Kidney epithelial cell (primary cell): Measurements from ENCODE around the gene NECTIN1. TPM values are rescaled to one million over a fixed set of nuclear protein-coding genes. Genes with fewer than 3 reads are reported as not detected.

Source experiments
- DNase-seq: peaks from one replicate; pipeline ENCODE4 v3.0.0-alpha.2; 2010; ENCODE audit warnings: low read depth
- H3K27me3 ChIP-seq: 2 replicates; pipeline ENCODE4 v1.6.0; 2011; ENCODE audit warnings: low read length; ENCODE audit not compliant: control insufficient read depth, insufficient read depth
- H3K36me3 ChIP-seq: 2 replicates; pipeline ENCODE4 v1.5.1; 2011; ENCODE audit warnings: low read length; ENCODE audit not compliant: control insufficient read depth, insufficient read depth
- H3K4me3 ChIP-seq: 2 replicates; pipeline ENCODE4 v1.5.1; 2011; ENCODE audit warnings: low read depth, mild to moderate bottlenecking, control low read depth, low read length
- total RNA-seq: library from RNA; depleted of rRNA; stranded (reverse); fragments of >200 nt; gene quantifications from 2 replicates; pipeline ENCODE4 v1.2.3, GENCODE V29; 2015
- TF ChIP-seq, protein P1 (sequence below): IDR thresholded peaks from 2 replicates; pipeline ENCODE4 v1.5.1; 2011; ENCODE audit warnings: mild to moderate bottlenecking, moderate library complexity, low read length, control low read depth, inconsistent platforms; ENCODE audit not compliant: insufficient read depth, poor library complexity, severe bottlenecking

NECTIN1 gene
- total RNA-seq, 1 donor from 2014 or later: 15.0 TPM

- Histone ChIP-seq H3K27me3 (peaks cover 6% of the 10 kb centered on the region), H3K36me3 (no peaks in the 10 kb centered on the region), H3K4me3 (no peak overlapping the region)
- DNase-seq: no peak
- TF ChIP-seq, protein P1, sequence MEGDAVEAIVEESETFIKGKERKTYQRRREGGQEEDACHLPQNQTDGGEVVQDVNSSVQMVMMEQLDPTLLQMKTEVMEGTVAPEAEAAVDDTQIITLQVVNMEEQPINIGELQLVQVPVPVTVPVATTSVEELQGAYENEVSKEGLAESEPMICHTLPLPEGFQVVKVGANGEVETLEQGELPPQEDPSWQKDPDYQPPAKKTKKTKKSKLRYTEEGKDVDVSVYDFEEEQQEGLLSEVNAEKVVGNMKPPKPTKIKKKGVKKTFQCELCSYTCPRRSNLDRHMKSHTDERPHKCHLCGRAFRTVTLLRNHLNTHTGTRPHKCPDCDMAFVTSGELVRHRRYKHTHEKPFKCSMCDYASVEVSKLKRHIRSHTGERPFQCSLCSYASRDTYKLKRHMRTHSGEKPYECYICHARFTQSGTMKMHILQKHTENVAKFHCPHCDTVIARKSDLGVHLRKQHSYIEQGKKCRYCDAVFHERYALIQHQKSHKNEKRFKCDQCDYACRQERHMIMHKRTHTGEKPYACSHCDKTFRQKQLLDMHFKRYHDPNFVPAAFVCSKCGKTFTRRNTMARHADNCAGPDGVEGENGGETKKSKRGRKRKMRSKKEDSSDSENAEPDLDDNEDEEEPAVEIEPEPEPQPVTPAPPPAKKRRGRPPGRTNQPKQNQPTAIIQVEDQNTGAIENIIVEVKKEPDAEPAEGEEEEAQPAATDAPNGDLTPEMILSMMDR: no peak
Observed at GRCh38 chr11:119659971-119660723, 68.9 kb downstream of the NECTIN1 start.

GRCh38 chr11:119652907-119653659 lies 75.9 kb downstream of the NECTIN1 start:
- Histone ChIP-seq H3K4me3 (no peak overlapping the region), H3K27me3 (no peaks in the 10 kb centered on the region), H3K36me3 (no peaks in the 10 kb centered on the region)
- TF ChIP-seq, protein P1: no peak
- DNase-seq: no peak

DNA sequence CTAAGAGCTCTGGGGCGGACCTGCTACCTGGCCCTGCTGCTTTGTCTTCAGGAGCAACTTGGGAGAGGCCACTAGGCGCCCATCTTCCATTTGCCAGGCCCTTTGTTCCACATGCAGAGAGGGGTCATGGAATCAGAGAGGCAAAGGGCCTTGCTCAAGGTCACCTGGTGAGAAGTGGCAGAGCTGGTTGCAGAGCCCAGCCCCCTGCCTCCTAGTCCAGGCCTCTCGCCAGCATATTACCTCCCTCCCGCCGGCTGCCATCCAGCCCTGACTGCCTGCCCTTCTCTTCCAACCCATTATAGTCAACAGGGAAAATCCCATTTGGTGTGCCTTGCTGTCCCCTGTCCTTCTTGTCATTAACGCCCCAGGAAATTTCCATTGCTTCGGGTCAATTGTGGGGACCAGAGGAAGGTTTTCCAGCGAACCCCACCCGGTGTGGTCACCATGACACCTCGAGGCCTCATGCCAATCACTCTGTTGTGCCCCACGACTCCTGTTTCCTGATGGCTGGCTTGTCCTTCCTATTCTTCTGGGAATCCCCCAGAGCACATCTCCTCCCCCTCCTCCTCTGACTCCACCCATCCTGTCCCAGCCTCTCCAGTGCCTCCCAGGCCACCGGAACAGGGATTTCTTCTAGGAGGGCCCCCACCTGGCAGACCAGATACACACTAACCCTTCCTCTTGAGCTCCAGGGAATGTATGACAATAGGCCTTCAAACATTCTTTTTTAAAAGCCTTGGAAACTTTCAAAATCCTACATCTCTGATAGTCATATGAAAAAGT lies 77.0 kb downstream of the NECTIN1 start:
- DNase-seq: no peak
- TF ChIP-seq, protein P1: no peak
- Histone ChIP-seq H3K27me3 (no peaks in the 10 kb centered on the region), H3K36me3 (no peaks in the 10 kb centered on the region), H3K4me3 (no peak overlapping the region)

- Histone ChIP-seq H3K4me3 (no peak overlapping the region), H3K36me3 (no peaks in the 10 kb centered on the region), H3K27me3 (peaks cover under 1% of the 10 kb centered on the region)
- DNase-seq: no peak
- TF ChIP-seq, protein P1: no peak
Observed at GRCh38 chr11:119650251-119650650, 78.7 kb downstream of the NECTIN1 start.

DNA sequence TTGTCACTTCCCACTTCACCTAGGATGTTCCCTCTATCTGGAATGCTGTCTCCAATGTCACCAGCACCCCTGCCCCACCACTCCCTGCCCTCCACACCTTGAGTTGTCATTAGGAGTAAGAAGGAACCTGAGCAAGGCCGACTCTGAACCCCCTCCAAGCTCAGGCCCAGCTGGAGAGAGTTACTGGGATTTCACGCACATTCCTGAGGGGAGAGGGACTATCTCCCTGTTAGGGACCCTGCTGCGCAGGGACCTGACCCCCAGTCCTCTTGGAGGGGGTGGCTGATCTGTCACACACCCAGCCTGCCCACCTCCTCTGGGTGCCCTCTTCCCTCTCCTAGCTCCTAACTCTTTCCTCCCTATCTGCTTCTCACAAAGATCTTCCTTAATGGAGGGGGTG lies 81.7 kb downstream of the NECTIN1 start:
- peaks cover 4% of the 10 kb centered on the region for H3K27me3 ChIP-seq
- TF ChIP-seq, protein P1: no peak

More for the DNA sequence above, 81.7 kb downstream of the NECTIN1 start:
- DNase-seq: no peak
- H3K36me3 ChIP-seq: no peaks in the 10 kb centered on the region
- H3K4me3 ChIP-seq: no peak overlapping the region
